HCT116 (cell line): ENCODE data around the gene CDH22. TPM values are rescaled to one million over a fixed set of nuclear protein-coding genes. Genes with fewer than 3 reads are reported as not detected.
A peak's percentile ranks its signal among the peaks of the same experiment; 100 is the strongest.

Experiments used
- ATAC-seq: fragments of 200-7000 bp; cut with Tn5 transposase; 2 replicates; pipeline ENCODE4 v1.9.1; 2020; ENCODE audit warnings: mild to moderate bottlenecking, moderate library complexity
- BruUV-seq: library from RNA; stranded (reverse); fragments of 400-500 nt; replicated peaks from 2 replicates; lab custom pipeline; 2021; lab: Mats Ljungman, UMichigan
- CTCF ChIA-PET: fragments of 300-600 bp; sonication (Branson Sonifier 250); formaldehyde crosslinking; loops from one replicate; lab custom pipeline; 2021; ENCODE audit warnings: antibody characterized with exemption; lab: Charles Lee
- POLR2A ChIA-PET: fragments of 300-600, 350-600 bp; sonication (Branson Sonifier 250); formaldehyde crosslinking; loops from one replicate; lab custom pipeline; 2021; ENCODE audit warnings: antibody characterized with exemption; lab: Charles Lee
- RAD21 ChIA-PET, 2 experiments: fragments of 300-600 bp; sonication (Branson Sonifier 250); formaldehyde crosslinking; loops; one replicate each; lab custom pipeline; 2023; ENCODE audit warnings: low total read pairs in 2 of 2; ENCODE audit not compliant: uncharacterized antibody in 2 of 2, unreplicated experiment in 2 of 2, low non-redundant PET in 1 of 2; lab: Charles Lee
- DNase-seq: peaks from one replicate; pipeline ENCODE4 v3.0.0-alpha.2; 2010; ENCODE audit warnings: low read depth, low spot score
- H2AFZ ChIP-seq: fragments of 200-600 bp; shearing (Covaris generic), sonication (generic); 2 replicates; pipeline ENCODE4 v1.6.1; 2017; ENCODE audit warnings: low read depth, mixed run types, mixed read lengths, antibody characterized with exemption, low read length; ENCODE audit not compliant: poor library complexity, severe bottlenecking
- H3K27ac ChIP-seq: 2 replicates; pipeline ENCODE4 v1.5.1; 2012; ENCODE audit warnings: low read depth, low read length
- H3K27me3 ChIP-seq: fragments of 200-600 bp; sonication (generic); 2 replicates; pipeline ENCODE4 v1.6.1; 2016; ENCODE audit warnings: mixed run types, low read length, mixed read lengths; ENCODE audit not compliant: insufficient read depth
- H3K36me3 ChIP-seq, 2 experiments: fragments of 200-500 bp in 1 of 2; fragments of 200-600 bp in 1 of 2; sonication (Bioruptor generic) in 1 of 2; sonication (generic) in 1 of 2; 2 replicates each; pipeline versions ENCODE4 v1.5.1 to v1.6.1; 2014 to 2016; ENCODE audit warnings: low read length in 2 of 2, inconsistent platforms in 1 of 2, mixed read lengths in 1 of 2, mixed run types in 1 of 2; ENCODE audit not compliant: insufficient read depth in 2 of 2, control insufficient read depth in 1 of 2
- H3K4me1 ChIP-seq, 2 experiments: fragments of 200-600 bp in 1 of 2; sonication (generic) in 1 of 2; 2 replicates each; pipeline versions ENCODE4 v1.5.1 to v1.6.1; 2012 to 2017; ENCODE audit warnings: low read length in 2 of 2, inconsistent platforms in 1 of 2, mild to moderate bottlenecking in 1 of 2, mixed read lengths in 1 of 2, mixed run types in 1 of 2, moderate library complexity in 1 of 2; ENCODE audit not compliant: insufficient read depth in 2 of 2, control insufficient read depth in 1 of 2
- H3K4me2 ChIP-seq: fragments of 200-600 bp; sonication (generic); 2 replicates; pipeline ENCODE4 v1.6.1; 2017; ENCODE audit warnings: mixed run types, low read length, mixed read lengths
- H3K4me3 ChIP-seq, 2 experiments: fragments of 200-600 bp in 1 of 2; sonication (generic) in 1 of 2; replicated peaks in 1 of 2; 2 replicates each; pipeline ENCODE4 v1.5.1; 2011 to 2016; ENCODE audit warnings: low read length in 2 of 2, control low read depth in 1 of 2, low read depth in 1 of 2, mild to moderate bottlenecking in 1 of 2, mixed read lengths in 1 of 2, mixed run types in 1 of 2
- H3K79me2 ChIP-seq: fragments of 200-600 bp; sonication (generic); 2 replicates; pipeline ENCODE4 v1.6.1; 2017; ENCODE audit warnings: mild to moderate bottlenecking, mixed run types, low read length, moderate library complexity, mixed read lengths; ENCODE audit not compliant: insufficient read depth
- H3K9ac ChIP-seq: fragments of 200-600 bp; sonication (generic); 2 replicates; pipeline ENCODE4 v1.6.1; 2016; ENCODE audit warnings: low read length, mixed read lengths
- H3K9me2 ChIP-seq: fragments of 200-600 bp; sonication (generic), shearing (Covaris generic); 2 replicates; pipeline ENCODE4 v1.6.1; 2017; ENCODE audit warnings: mixed run types, mild to moderate bottlenecking, moderate library complexity; ENCODE audit not compliant: insufficient read depth
- H3K9me3 ChIP-seq, 2 experiments: fragments of 200-500 bp in 1 of 2; fragments of 200-600 bp in 1 of 2; sonication (Bioruptor generic) in 1 of 2; sonication (generic) in 1 of 2; 2 replicates each; pipeline ENCODE4 v1.6.1; 2014 to 2017; ENCODE audit warnings: low read length in 2 of 2, mixed read lengths in 2 of 2, inconsistent platforms in 1 of 2, low read depth in 1 of 2, mild to moderate bottlenecking in 1 of 2, mixed run types in 1 of 2, moderate library complexity in 1 of 2; ENCODE audit not compliant: control insufficient read depth in 1 of 2, insufficient read depth in 1 of 2
- H4K20me1 ChIP-seq: fragments of 200-600 bp; sonication (generic), shearing (Covaris generic); 2 replicates; pipeline ENCODE4 v1.6.1; 2017; ENCODE audit warnings: mixed run types, mild to moderate bottlenecking, moderate library complexity; ENCODE audit not compliant: insufficient read depth
- EGR1 ChIP-seq: IDR thresholded peaks from 2 replicates; pipeline ENCODE4 v1.6.1; 2012; ENCODE audit warnings: low read depth
- FOSL1 ChIP-seq: IDR thresholded peaks from 2 replicates; pipeline ENCODE4 v1.6.1; 2012; ENCODE audit warnings: low read depth
- SIN3A ChIP-seq: IDR thresholded peaks from 2 replicates; pipeline ENCODE4 v1.6.1; 2012; ENCODE audit warnings: low read depth
- SP1 ChIP-seq: IDR thresholded peaks from 2 replicates; pipeline ENCODE4 v1.6.1; 2012; ENCODE audit warnings: low read depth
- SRF ChIP-seq: IDR thresholded peaks from 2 replicates; pipeline ENCODE4 v1.6.1; 2012; ENCODE audit warnings: low read depth
- intact Hi-C: fragments of 100-400 bp; cut with micrococcal nuclease; formaldehyde crosslinking; loops from 2 replicates; pipeline ENCODE4 v1.10.0; 2022
- total RNA-seq: library from RNA; stranded (reverse); gene quantifications from one replicate; pipeline ENCODE4 v1.2.1, GENCODE V29; 2021; ENCODE audit not compliant: unreplicated experiment
- TF ChIP-seq, protein P1 (sequence below): IDR thresholded peaks from 2 replicates; pipeline ENCODE4 v1.6.1; 2012
- TF ChIP-seq, protein P2 (sequence below), 3 experiments: fragments of 200-600 bp in 1 of 3; sonication (generic) in 1 of 3; IDR thresholded peaks in 2 of 3; conservative IDR thresholded peaks in 1 of 3; 2 replicates each; pipeline ENCODE4 v1.5.1; 2012 to 2017; ENCODE audit warnings: low read depth in 2 of 3, low read length in 2 of 3, antibody characterized with exemption in 1 of 3, borderline replicate concordance in 1 of 3, control low read depth in 1 of 3, mild to moderate bottlenecking in 1 of 3, mixed read lengths in 1 of 3, mixed run types in 1 of 3, moderate library complexity in 1 of 3; ENCODE audit not compliant: insufficient read depth in 1 of 3

Gene CDH22
- total RNA-seq, 1 experiment from 2014 or later: 1.8 TPM

DNA sequence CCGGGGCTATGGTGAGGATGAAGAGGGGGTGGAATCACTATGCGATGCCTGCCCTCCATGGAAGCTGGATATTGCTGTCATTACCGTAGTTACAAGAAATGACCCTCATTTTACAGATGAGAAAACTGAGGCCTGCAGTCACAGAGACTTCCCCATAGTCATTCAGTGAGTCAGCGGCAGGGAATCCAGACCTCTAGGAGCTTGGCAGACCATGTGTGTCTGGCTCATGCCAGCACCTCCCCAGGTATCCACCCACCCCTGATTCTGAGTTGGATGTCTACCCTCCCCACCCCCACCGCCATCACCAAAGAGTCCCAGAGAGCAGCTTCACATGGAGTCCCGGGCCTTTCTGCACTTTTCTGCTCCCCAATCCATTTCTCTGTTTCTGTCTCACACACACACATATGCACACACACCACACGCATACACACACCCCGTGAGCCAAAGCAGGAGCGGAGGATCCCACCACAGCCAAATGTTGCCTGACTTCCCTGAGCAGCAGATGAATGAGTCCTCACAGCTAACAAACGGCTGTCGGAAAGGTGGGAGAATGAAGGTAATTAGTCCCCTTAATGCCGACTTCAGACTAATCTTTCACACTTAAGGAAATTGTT, 24.8 kb downstream of the CDH22 start:
- no peak overlapping the region for H3K9ac ChIP-seq
- H3K4me2 ChIP-seq: peak overlapping the region; percentile 32; the same call in 1 of the 2 replicates
- H3K4me3 ChIP-seq: no peak overlapping the region
- H3K27me3 ChIP-seq: no peaks in the 10 kb centered on the region
- no peaks in the 10 kb centered on the region for H3K9me3 ChIP-seq
- intact Hi-C loops: no loop called here
- H4K20me1 ChIP-seq: no peaks in the 10 kb centered on the region
- CTCF ChIA-PET: interaction anchor here (0.7 to 1.5 kb wide), 2 partner anchors 28 to 131 kb away, joined by 3 read pairs; no protein-coding TSS in a partner anchor
- no peak overlapping the region for H2AFZ ChIP-seq
- no peak overlapping the region for H3K27ac ChIP-seq
- BruUV-seq: no TSS peak
- TF ChIP-seq, protein P1, sequence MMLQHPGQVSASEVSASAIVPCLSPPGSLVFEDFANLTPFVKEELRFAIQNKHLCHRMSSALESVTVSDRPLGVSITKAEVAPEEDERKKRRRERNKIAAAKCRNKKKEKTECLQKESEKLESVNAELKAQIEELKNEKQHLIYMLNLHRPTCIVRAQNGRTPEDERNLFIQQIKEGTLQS: no peak
- TF ChIP-seq EGR1: no peak
- TF ChIP-seq SIN3A: no peak
- TF ChIP-seq FOSL1: peak; percentile 34; the same call in 1 of the 2 replicates
- TF ChIP-seq, protein P2, sequence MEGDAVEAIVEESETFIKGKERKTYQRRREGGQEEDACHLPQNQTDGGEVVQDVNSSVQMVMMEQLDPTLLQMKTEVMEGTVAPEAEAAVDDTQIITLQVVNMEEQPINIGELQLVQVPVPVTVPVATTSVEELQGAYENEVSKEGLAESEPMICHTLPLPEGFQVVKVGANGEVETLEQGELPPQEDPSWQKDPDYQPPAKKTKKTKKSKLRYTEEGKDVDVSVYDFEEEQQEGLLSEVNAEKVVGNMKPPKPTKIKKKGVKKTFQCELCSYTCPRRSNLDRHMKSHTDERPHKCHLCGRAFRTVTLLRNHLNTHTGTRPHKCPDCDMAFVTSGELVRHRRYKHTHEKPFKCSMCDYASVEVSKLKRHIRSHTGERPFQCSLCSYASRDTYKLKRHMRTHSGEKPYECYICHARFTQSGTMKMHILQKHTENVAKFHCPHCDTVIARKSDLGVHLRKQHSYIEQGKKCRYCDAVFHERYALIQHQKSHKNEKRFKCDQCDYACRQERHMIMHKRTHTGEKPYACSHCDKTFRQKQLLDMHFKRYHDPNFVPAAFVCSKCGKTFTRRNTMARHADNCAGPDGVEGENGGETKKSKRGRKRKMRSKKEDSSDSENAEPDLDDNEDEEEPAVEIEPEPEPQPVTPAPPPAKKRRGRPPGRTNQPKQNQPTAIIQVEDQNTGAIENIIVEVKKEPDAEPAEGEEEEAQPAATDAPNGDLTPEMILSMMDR (IDR thresholded peaks at IDR 0.05 in 2 of 3, conservative IDR thresholded peaks at IDR 0.05 in 1 of 3; ENCODE audit: borderline replicate concordance in 1 of 3, insufficient read depth in 1 of 3, low read depth in 2 of 3, low read length in 2 of 3): no peak
- TF ChIP-seq SP1: no peak
- no peak for TF ChIP-seq SRF
- no peaks in the 10 kb centered on the region for H3K79me2 ChIP-seq
- POLR2A ChIA-PET: no interaction called here
- H3K4me1 ChIP-seq: peaks cover 0 to 11% of the 10 kb centered on the region in 2 experiments; a peak in 2 of 4 replicates
- ATAC-seq (peak; percentile 73), DNase-seq (no peak)
- H3K36me3 ChIP-seq: no peaks in the 10 kb centered on the region
- RAD21 ChIA-PET: no interaction called here
- H3K9me2 ChIP-seq: no peaks in the 10 kb centered on the region
